HG03025 (cell line): ENCODE data around the gene HNRNPA2B1.
"Not testable (repeated sequence)": the region's sequence is repeated elsewhere in the genome, so short reads cannot be mapped to it uniquely, and the experiment has no call there.

Source experiments
- ATAC-seq: cut with Tn5 transposase; IDR thresholded peaks from one replicate; pipeline ENCODE4 v1.9.1; 2021; ENCODE audit warnings: mild to moderate bottlenecking, moderate library complexity; ENCODE audit not compliant: unreplicated experiment, low FRiP score

Gene HNRNPA2B1

GRCh38 chr7:26185844-26186180, 14.7 kb downstream of the HNRNPA2B1 start:
- no peak for ATAC-seq

GRCh38 chr7:26185131-26185843, 15.3 kb downstream of the HNRNPA2B1 start:
- ATAC-seq, result no peak

- ATAC-seq, result not testable (repeated sequence)
Measured at GRCh38 chr7:26184281-26185101, 16.1 kb downstream of the HNRNPA2B1 start.

GRCh38 chr7:26183545-26184280, 16.8 kb downstream of the HNRNPA2B1 start:
- ATAC-seq, result no peak

GRCh38 chr7:26182706-26183105, 17.8 kb downstream of the HNRNPA2B1 start:
- ATAC-seq, result no peak

- no peak for ATAC-seq
Measured at GRCh38 chr7:26182283-26182682, 18.3 kb downstream of the HNRNPA2B1 start.

- ATAC-seq, result no peak
Measured at GRCh38 chr7:26181474-26182227, 18.9 kb downstream of the HNRNPA2B1 start.

GRCh38 chr7:26180792-26181198, 19.8 kb downstream of the HNRNPA2B1 start:
- ATAC-seq, result no peak

- no peak for ATAC-seq
Measured at GRCh38 chr7:26179826-26180497, 20.6 kb downstream of the HNRNPA2B1 start.

- no peak for ATAC-seq
Measured at GRCh38 chr7:26179422-26179821, 21.1 kb downstream of the HNRNPA2B1 start.

GRCh38 chr7:26178272-26178960, 22.1 kb downstream of the HNRNPA2B1 start:
- ATAC-seq, result no peak

- ATAC-seq, result not testable (repeated sequence)
Measured at GRCh38 chr7:26177269-26177668, 23.3 kb downstream of the HNRNPA2B1 start.

- not testable (repeated sequence) for ATAC-seq
Measured at GRCh38 chr7:26176696-26177095, 23.9 kb downstream of the HNRNPA2B1 start.

GRCh38 chr7:26175903-26176302, 24.6 kb downstream of the HNRNPA2B1 start:
- not testable (repeated sequence) for ATAC-seq

GRCh38 chr7:26172048-26172447, 28.5 kb downstream of the HNRNPA2B1 start:
- ATAC-seq, result no peak

GRCh38 chr7:26171601-26172000, 28.9 kb downstream of the HNRNPA2B1 start:
- ATAC-seq, result no peak

GRCh38 chr7:26170663-26171062, 29.9 kb downstream of the HNRNPA2B1 start:
- no peak for ATAC-seq

GRCh38 chr7:26169271-26169670, 31.3 kb downstream of the HNRNPA2B1 start:
- no peak for ATAC-seq

GRCh38 chr7:26168458-26169023, 32.0 kb downstream of the HNRNPA2B1 start:
- ATAC-seq, result no peak
